Mucosa of descending colon (tissue), 3 donors: Measurements from ENCODE around the gene CELA1. TPM values are rescaled to one million over a fixed set of nuclear protein-coding genes. Genes with fewer than 3 reads are reported as not detected.
"Not testable (repeated sequence)": the region's sequence is repeated elsewhere in the genome, so short reads cannot be mapped to it uniquely, and the experiment has no call there.

Experiments used
- ATAC-seq: fragments of 200-7000 bp; cut with Tn5 transposase; one replicate; pipeline ENCODE4 v1.9.1; 2020; ENCODE audit warnings: mild to moderate bottlenecking, moderate library complexity
- DNase-seq, 3 donors: peaks; one replicate each; pipeline ENCODE4 v3.0.0-alpha.2; 2020
- H3K36me3 ChIP-seq: fragments of 200-600 bp; one replicate; pipeline ENCODE4 v1.8.0; 2021; ENCODE audit warnings: low read depth, mild to moderate bottlenecking
- H3K4me1 ChIP-seq: fragments of 200-600 bp; one replicate; pipeline ENCODE4 v1.8.0; 2021; ENCODE audit warnings: low read depth, mild to moderate bottlenecking
- H3K4me3 ChIP-seq: fragments of 200-600 bp; one replicate; pipeline ENCODE4 v1.8.0; 2021; ENCODE audit warnings: mild to moderate bottlenecking
- H3K9me3 ChIP-seq: fragments of 200-600 bp; one replicate; pipeline ENCODE4 v1.8.0; 2021; ENCODE audit warnings: mild to moderate bottlenecking
- intact Hi-C, 2 donors: fragments of 100-400 bp; cut with DNase I in 1 of 2; cut with micrococcal nuclease in 1 of 2; formaldehyde crosslinking; loops; one replicate each; pipeline versions ENCODE4 v1.11.0 to v1.11.1; 2022; cut with DNase I, micrococcal nuclease
- total RNA-seq, 3 donors: library from RNA; stranded (reverse); fragmentation: NEBNext Ultra II Directional in 2 of 3; extraction: Animal tissue kit (Norgen Biotek cat#: 25700) in 2 of 3; gene quantifications; one replicate each; pipeline versions ENCODE4 v1.2.1 to v1.2.4, GENCODE V29; 2021 to 2023
- TF ChIP-seq, protein P1 (sequence below): fragments of 200-600 bp; IDR thresholded peaks from one replicate; pipeline ENCODE4 v1.8.0; 2022; ENCODE audit warnings: antibody characterized with exemption, mild to moderate bottlenecking
- donor health status: DM: no; HTN: no; CAD: no; lungs with moderate emphysema.
- donor health status: DM: no; HTN: no; CAD: no.
- donor health status: DM: no; HTN: yes; CAD: no.

Gene CELA1
- total RNA-seq, 3 donors from 2014 or later: not detected

DNA sequence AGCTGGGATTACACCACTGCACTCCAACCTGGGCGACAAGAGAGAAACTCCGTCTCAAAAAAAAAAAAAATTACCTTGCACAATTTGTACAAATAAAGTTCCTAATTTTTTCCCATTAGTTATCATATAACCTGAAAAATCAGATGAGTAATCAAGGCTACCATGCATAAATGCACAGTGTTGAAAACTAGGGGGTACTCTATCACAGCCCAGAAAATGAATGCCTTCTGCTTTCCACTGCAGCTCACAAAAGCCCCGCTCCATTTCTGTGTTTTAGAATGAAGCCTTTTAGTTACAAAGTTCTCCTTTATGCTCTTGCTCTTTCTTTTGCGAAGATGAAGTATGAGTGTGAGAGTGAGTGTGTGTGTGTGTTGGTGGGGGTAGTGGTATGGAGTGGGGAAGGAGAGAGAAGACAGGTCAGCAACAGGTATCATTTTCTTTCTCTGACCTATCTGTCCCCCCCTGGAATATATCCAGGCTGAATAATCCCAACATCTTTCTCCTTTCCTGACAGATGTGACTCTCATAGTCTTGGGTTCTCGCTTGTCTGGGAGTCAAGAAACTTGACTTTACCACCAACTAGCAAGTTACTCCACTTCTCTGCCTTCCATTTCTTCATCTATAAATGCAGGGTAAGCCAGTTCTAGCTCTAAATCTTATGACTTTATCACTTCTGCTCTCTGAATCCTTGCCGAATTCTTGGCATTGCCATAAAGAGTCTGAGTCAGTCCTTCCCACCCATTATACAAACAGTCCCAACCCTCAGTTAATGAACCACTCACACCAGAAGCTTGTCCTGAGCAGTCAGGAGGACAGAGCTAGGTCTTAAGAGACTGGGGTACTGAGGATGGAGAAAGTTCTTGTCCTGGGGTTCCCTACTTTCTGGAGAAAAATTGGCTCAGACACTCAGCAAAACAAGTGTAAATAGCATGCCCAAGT is 38.6 kb downstream of the CELA1 start:
- no peak overlapping the region for H3K4me3 ChIP-seq
- H3K36me3 ChIP-seq: no peaks in the 10 kb centered on the region
- peaks cover 16% of the 10 kb centered on the region for H3K4me1 ChIP-seq
- ATAC-seq: peak; percentile 98
- H3K9me3 ChIP-seq: no peaks in the 10 kb centered on the region
- TF ChIP-seq, protein P1, sequence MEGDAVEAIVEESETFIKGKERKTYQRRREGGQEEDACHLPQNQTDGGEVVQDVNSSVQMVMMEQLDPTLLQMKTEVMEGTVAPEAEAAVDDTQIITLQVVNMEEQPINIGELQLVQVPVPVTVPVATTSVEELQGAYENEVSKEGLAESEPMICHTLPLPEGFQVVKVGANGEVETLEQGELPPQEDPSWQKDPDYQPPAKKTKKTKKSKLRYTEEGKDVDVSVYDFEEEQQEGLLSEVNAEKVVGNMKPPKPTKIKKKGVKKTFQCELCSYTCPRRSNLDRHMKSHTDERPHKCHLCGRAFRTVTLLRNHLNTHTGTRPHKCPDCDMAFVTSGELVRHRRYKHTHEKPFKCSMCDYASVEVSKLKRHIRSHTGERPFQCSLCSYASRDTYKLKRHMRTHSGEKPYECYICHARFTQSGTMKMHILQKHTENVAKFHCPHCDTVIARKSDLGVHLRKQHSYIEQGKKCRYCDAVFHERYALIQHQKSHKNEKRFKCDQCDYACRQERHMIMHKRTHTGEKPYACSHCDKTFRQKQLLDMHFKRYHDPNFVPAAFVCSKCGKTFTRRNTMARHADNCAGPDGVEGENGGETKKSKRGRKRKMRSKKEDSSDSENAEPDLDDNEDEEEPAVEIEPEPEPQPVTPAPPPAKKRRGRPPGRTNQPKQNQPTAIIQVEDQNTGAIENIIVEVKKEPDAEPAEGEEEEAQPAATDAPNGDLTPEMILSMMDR: no peak
- peak in 1 of 3 donors; percentile 67 for DNase-seq
- intact Hi-C loops: no loop called here

DNA sequence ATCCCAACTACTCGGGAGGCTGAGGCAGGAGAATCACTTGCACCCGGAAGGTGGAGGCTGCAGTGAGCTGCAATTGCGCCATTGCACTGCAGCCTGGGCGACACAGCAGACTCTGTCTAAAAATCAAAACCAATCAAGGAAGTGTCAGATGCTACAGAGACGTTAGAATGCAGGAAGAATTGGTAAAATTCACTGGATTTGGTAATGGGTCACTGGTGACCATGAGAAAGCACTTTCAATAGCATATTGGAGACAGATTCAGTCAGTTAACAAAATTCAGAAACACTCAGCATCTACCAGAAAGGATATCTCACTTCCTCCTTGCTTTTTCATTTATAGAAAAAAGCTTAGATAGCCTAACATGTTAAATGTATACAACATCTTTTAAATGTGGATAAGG is 40.0 kb downstream of the CELA1 start:
- Histone ChIP-seq H3K4me3 (no peak overlapping the region), H3K36me3 (no peaks in the 10 kb centered on the region), H3K9me3 (no peaks in the 10 kb centered on the region), H3K4me1 (peaks cover 16% of the 10 kb centered on the region)
- no peak for DNase-seq
- intact Hi-C loops: no loop called here
- TF ChIP-seq, protein P1: no peak
- ATAC-seq: no peak

DNA sequence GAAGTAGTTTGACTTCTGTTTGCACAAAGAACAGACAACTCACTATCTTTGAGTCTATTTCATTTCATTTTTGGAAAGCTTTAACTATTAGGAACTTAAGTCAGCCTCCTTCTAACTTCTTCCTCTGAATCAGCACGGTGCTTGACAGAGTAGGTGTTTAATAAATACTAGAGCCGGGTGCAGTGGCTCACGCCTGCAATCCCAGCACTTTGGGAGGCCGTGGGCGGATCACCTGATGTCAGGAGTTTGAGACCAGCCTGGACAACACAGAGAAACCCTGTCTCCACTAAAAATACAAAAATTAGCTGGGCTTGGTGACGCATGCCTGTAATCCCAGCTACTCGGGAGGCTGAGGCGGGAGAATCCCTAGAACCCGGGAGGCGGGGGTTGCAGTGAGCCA is 45.7 kb downstream of the CELA1 start:
- DNase-seq, H3K4me1 ChIP-seq, H3K9me3 ChIP-seq, H3K36me3 ChIP-seq, intact Hi-C loops, H3K4me3 ChIP-seq, ATAC-seq: not testable (repeated sequence)

DNA sequence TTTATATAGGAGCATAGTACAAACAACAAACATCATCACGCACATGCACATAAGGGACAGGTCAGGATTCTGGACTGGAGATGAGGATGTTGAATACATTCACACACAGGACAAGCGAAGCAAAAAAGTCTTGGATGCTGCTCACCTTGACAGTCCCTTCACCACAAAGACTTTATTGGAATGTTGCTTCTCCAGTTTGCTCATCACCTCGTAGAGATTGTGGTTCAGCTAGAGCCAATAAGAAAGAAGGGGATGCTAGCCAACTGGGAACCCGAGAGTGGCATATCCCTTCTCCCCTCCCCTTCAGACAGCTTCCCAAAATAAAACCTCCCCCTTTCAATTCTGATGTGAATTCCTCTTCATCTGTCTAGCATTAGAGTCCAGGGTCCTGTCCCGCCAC is 50.8 kb downstream of the CELA1 start:
- Histone ChIP-seq H3K4me3 (no peak overlapping the region), H3K4me1 (no peaks in the 10 kb centered on the region), H3K36me3 (no peaks in the 10 kb centered on the region), H3K9me3 (no peaks in the 10 kb centered on the region)
- intact Hi-C loops: no loop called here
- DNase-seq (no peak), ATAC-seq (no peak)
- TF ChIP-seq, protein P1: no peak

DNA sequence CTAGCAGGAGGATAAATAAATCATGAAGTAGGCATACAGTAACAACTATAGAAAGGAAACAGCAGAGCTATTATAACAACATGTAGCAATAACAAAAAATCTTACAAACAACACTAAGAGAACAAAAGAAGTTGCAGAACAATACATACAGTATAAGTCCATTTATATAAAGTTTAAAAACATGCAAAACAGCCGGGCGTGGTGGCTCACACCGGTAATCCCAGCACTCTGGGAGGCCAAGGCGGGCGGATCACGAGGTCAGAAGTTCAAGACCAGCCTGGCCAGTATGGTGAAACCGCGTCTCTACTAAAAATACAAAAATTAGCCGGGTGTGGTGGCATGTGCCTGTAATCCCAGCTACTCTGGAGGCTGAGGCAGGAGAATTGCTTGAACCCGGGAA is 52.4 kb downstream of the CELA1 start:
- H3K9me3 ChIP-seq, DNase-seq, H3K4me3 ChIP-seq, ATAC-seq, intact Hi-C loops, H3K4me1 ChIP-seq, H3K36me3 ChIP-seq: not testable (repeated sequence)

DNA sequence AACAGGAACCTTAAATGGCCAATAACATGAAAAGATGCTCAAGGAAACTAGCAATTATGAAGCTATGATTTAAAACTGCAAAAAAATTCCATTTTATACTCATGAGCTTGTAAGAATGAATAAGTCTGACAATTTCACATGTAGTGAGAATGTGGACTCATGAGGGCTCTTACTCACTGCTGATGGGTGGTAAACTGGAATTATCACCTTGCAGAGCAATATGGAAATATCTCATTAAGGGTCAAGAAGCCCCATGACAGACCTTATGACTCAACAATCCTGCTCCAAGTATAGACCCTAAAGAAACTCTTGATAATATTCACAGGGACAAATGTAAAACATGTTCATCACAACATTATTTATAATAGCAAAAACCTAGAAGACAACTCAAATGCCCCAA is 52.8 kb downstream of the CELA1 start:
- Histone ChIP-seq H3K4me1 (no peaks in the 10 kb centered on the region), H3K9me3 (no peaks in the 10 kb centered on the region), H3K36me3 (no peaks in the 10 kb centered on the region), H3K4me3 (no peak overlapping the region)
- intact Hi-C loops: no loop called here
- ATAC-seq: no peak
- TF ChIP-seq, protein P1: no peak
- no peak for DNase-seq

DNA sequence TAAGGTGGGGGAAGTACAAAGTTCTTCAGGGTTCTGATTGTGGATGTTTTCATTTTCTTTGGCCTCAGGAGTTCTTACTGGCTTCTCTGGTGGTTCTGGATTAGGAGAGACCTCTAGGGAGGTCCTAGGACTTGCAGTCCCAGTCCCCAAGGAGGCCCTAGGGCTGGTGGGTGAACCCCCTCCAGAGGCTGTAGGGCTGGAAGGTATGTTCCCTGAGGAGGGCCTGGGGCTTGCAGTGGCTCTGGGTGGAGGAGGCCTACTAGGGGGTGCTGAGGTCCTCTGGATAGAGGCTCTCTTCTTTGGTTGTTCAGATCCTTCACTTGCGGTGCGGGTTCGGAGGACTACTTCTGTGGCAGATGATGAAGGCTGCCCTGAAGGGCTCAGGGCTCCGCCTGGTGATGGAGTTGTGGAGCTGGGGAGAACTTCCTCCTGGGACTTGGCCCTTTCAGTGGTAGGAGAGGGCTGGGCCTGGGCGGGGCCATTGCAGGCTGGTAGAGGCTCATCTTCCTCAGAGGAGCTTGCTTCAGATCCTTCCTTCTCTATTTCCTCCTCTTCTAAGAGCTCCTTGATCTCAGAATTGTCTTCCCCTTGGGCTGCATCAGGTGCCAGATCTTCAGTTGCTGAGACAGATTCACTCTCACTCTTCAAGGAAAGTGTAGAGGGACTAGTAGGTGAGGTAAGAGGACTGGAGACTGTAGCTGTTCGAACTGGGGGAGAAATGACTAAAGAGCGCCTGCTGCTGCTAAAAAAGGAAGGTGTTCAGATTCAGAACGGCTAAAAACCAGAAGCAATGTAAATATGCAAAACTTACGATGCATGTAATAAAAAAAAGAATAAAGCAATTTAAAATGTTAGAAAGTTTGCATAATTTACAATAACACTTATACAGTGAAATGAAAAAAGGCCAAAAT is 54.6 kb downstream of the CELA1 start:
- ATAC-seq (peak; percentile 100), DNase-seq (peak; percentile 91 to 93 (median 91))
- H3K4me3 ChIP-seq, H3K4me1 ChIP-seq, intact Hi-C loops, H3K9me3 ChIP-seq, H3K36me3 ChIP-seq: not testable (repeated sequence)
